Lower lobe of right lung (tissue), 2 donors: ENCODE results near the gene SUSD1. TPM values are rescaled to one million over a fixed set of nuclear protein-coding genes. Genes with fewer than 3 reads are reported as not detected.
A peak's percentile ranks its signal among the peaks of the same experiment; 100 is the strongest.
"Not testable (repeated sequence)": the region's sequence is repeated elsewhere in the genome, so short reads cannot be mapped to it uniquely, and the experiment has no call there.

Experiments
- ATAC-seq, 2 donors: fragments of 200-7000 bp; cut with Tn5 transposase; one replicate each; pipeline ENCODE4 v1.9.1; 2020 to 2022; ENCODE audit warnings: mild to moderate bottlenecking in 2 of 2, moderate library complexity in 2 of 2
- DNase-seq: peaks from one replicate; pipeline ENCODE4 v3.0.0-alpha.2; 2020
- H3K27ac ChIP-seq: fragments of 200-600 bp; one replicate; pipeline ENCODE4 v1.8.0; 2022
- H3K27me3 ChIP-seq: fragments of 200-600 bp; one replicate; pipeline ENCODE4 v1.8.0; 2022; ENCODE audit warnings: low read depth
- H3K36me3 ChIP-seq: fragments of 200-600 bp; one replicate; pipeline ENCODE4 v1.8.0; 2022; ENCODE audit warnings: mild to moderate bottlenecking
- H3K4me1 ChIP-seq: fragments of 200-600 bp; one replicate; pipeline ENCODE4 v1.8.0; 2022
- H3K4me3 ChIP-seq: fragments of 200-600 bp; one replicate; pipeline ENCODE4 v1.8.0; 2022; ENCODE audit warnings: mild to moderate bottlenecking
- H3K9me3 ChIP-seq: fragments of 200-600 bp; one replicate; pipeline ENCODE4 v1.8.0; 2022
- intact Hi-C: fragments of 100-400 bp; cut with DNase I; formaldehyde crosslinking; loops from one replicate; pipeline ENCODE4 v1.11.0; 2022
- total RNA-seq: library from RNA; stranded (reverse); fragmentation: NEBNext Ultra II Directional; extraction: Animal tissue kit (Norgen Biotek cat#: 25700); gene quantifications from one replicate; pipeline ENCODE4 v1.2.1, GENCODE V29; 2021
- TF ChIP-seq, protein P1 (sequence below): fragments of 200-600 bp; IDR thresholded peaks from one replicate; pipeline ENCODE4 v1.8.0; 2022; ENCODE audit warnings: antibody characterized with exemption, mild to moderate bottlenecking
- donor health status: DM: no; HTN: yes; CAD: no; lungs with severe emphysema.

SUSD1 gene
- total RNA-seq, 1 donor from 2014 or later: 49.4 TPM

DNA sequence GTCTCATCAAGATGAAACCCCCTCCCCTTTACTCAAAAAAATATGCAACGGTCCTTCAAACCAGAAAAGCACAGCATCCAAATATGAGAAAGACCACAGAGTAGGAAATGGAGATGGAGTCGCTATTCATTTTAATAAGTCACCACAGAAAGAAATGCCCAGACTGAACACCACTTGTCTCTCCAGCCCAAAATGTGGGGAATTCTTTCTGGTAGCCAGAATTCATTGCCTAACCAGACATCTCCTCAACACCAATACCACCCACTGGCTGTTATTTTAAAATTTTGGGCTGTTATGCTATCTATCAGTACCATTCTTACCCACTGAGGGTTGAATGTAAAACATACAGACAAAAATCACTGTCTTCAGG lies 100.1 kb downstream of the SUSD1 start:
- Histone ChIP-seq H3K4me1 (peaks cover 39% of the 10 kb centered on the region), H3K4me3 (no peak overlapping the region), H3K36me3 (no peaks in the 10 kb centered on the region), H3K9me3 (no peaks in the 10 kb centered on the region), H3K27me3 (no peaks in the 10 kb centered on the region), H3K27ac (peak overlapping the region; percentile 40)
- peak in 1 of 2 donors; percentile 5 for ATAC-seq
- no peak for DNase-seq
- TF ChIP-seq, protein P1, sequence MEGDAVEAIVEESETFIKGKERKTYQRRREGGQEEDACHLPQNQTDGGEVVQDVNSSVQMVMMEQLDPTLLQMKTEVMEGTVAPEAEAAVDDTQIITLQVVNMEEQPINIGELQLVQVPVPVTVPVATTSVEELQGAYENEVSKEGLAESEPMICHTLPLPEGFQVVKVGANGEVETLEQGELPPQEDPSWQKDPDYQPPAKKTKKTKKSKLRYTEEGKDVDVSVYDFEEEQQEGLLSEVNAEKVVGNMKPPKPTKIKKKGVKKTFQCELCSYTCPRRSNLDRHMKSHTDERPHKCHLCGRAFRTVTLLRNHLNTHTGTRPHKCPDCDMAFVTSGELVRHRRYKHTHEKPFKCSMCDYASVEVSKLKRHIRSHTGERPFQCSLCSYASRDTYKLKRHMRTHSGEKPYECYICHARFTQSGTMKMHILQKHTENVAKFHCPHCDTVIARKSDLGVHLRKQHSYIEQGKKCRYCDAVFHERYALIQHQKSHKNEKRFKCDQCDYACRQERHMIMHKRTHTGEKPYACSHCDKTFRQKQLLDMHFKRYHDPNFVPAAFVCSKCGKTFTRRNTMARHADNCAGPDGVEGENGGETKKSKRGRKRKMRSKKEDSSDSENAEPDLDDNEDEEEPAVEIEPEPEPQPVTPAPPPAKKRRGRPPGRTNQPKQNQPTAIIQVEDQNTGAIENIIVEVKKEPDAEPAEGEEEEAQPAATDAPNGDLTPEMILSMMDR: no peak
- intact Hi-C loops: no loop called here

DNA sequence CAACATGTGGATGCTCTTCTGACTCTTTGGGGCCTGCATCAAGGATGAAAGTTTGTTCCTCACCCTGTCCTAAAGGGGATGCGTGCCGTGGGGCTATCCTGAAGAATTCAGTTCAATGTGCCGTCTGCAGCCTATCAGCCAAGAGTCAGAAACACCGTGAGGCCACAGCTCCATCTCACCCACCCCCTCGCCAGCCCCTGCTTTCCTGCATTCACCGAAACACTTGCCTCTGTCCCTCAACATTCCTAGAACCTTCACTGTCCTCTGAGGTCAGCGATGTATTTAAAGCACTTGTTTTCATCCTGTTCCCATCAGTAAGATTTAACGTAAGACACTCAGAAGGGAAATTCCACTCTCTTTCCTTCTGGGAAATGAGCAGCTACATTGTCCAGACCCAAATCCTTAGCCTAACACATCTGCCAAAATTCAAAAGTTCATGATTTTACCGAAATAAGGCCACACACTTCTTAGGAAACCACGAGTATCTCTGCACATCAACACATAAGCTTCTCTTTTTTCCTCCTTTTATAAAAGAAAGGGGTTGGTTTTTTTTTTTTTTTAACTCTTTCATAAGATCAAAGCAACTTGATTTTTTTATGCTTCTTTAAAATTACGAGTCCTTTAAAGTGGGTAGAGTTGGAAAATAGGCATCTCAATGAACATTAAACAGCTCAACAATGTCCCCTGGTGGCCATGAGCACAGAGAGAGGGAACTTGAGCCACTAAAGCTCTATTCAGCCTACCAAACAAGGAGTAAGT lies 100.7 kb downstream of the SUSD1 start:
- ATAC-seq: peak; percentile 85 to 90
- H3K4me1 ChIP-seq: peaks cover 39% of the 10 kb centered on the region
- peak; percentile 52 for DNase-seq

DNA sequence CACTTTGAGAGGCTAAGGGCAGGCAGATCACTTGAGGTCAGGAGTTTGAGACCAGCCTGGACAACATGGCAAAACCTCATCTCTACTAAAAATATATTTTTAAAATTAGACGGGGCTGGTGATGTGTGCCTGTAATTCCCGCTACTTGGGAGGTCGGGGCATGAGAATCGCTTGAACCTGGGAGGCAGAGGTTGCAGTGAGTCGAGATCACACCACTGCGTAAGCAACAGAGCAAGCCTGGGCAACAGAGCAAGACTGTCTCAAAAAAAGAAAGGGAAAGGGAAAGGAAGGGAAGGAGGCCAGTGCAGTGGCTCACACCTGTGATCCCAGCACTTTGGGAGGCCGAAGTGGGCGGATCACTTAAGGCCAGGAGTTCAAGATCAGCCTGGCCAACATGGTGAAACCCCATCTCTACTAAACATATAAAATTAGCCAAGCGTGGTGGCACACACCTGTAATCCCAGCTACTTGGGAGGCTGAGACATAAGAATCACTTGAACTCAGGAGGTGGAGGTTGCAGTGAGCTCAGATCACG lies 101.4 kb downstream of the SUSD1 start:
- H3K4me3 ChIP-seq, DNase-seq, H3K27me3 ChIP-seq, intact Hi-C loops, ATAC-seq, H3K9me3 ChIP-seq, H3K36me3 ChIP-seq: not testable (repeated sequence)
- H3K4me1 ChIP-seq: peaks cover 40% of the 10 kb centered on the region
- H3K27ac ChIP-seq: peak overlapping the region; percentile 40

More for the DNA sequence above, 100.7 kb downstream of the SUSD1 start:
- Histone ChIP-seq H3K27ac (peak overlapping the region; percentile 40), H3K27me3 (no peaks in the 10 kb centered on the region), H3K36me3 (no peaks in the 10 kb centered on the region), H3K4me3 (no peak overlapping the region), H3K9me3 (no peaks in the 10 kb centered on the region)
- TF ChIP-seq, protein P1: peak; percentile 79
- intact Hi-C loops: no loop called here

DNA sequence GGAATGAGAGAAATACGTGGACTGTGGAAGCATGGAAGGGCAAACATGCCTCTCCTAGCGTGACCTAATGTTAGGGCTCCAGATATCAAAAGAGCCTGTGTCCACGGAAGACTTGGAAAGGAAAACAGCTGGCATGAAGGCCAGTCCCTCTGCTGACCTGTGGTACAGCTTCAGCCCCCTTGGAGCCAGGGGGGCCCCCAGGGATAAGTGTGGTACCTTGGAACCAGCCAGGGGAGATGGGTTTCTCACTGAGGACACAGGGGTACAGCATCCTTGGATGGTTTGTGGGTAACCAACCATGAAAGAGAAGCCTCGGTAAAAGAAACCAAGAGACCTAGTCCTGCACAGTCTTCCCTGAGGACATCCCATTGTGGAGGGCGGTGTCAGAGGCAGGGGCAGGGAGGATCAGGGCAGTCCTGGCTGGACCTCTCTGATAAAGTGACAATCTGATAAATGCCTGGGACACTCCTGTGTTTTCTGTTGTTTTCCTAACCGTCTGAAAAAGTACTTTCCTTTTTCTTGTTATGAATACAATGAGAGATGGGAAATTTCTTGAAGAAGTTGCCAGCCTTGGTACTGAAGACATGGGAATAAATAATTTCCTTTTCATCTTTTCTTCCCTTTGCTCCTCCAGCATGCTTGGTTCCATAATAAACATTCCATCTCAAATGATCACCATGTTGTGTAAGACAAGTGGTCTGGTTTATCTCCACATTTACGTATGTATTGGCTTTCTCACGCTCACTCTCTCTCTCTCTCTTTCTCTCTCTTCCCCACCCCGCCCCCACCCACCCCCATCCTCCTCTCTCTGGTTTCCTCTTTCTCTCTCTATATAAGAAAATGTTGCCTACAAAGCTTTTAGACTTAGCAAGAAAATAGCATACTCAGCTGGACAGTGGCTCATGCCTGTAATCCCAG lies 102.1 kb downstream of the SUSD1 start:
- TF ChIP-seq, protein P1: no peak
- Histone ChIP-seq H3K4me3 (no peak overlapping the region), H3K27me3 (no peaks in the 10 kb centered on the region), H3K9me3 (no peaks in the 10 kb centered on the region), H3K36me3 (no peaks in the 10 kb centered on the region), H3K27ac (no peak overlapping the region), H3K4me1 (peaks cover 35% of the 10 kb centered on the region)
- ATAC-seq (no peak), DNase-seq (no peak)
- intact Hi-C loops: no loop called here

DNA sequence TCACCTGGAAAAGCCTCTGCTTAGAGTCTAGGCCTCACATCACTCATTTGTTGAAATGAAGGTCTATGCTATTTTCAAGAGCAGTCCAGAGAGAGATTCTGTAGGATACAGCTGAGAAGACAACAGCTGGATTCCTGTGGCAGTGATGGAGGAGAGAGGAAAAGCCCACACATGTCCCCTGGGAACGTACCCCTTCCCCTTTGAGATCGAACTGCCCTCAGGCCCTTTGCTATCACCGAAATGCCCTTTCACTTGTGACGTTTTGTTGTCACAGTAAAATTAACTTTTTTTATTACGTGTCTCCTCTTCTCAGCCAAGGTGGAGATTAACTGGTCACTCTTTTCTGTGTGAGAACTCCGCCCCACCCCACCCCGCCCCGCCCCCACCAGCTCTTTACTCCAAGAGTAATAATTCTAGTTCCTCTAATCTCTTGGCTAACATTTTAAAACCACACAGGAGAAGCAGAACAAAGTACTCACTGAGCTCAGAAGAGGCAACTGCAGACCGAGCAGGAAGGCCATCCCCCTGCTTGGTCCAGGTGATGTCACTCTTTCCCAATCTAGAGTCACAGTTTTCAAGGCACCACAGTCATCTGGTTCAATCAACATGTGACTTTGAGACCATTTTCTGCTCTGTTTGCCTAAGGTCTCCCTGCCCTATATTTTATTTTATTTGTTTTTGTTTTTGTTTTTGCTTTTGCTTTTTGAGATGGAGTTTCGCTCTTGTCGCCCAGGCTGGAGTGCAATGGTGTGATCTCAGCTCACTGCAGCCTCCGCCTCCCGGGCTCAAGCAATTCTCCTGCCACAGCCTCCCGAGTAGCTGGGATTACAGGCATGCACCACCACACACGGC lies 105.6 kb downstream of the SUSD1 start:
- H3K4me3 ChIP-seq: no peak overlapping the region
- no peaks in the 10 kb centered on the region for H3K36me3 ChIP-seq
- H3K9me3 ChIP-seq: no peaks in the 10 kb centered on the region
- ATAC-seq (peak; percentile 48 to 76), DNase-seq (peak; percentile 48)
- H3K4me1 ChIP-seq: peaks cover 41% of the 10 kb centered on the region
- intact Hi-C loops: no loop called here
- TF ChIP-seq, protein P1: no peak
- H3K27me3 ChIP-seq: no peaks in the 10 kb centered on the region
- peak overlapping the region; percentile 24 for H3K27ac ChIP-seq
